Measurements from ENCODE around the gene RAB11FIP5. TPM values are rescaled to one million over a fixed set of nuclear protein-coding genes. Genes with fewer than 3 reads are reported as not detected.
A peak's percentile ranks its signal among the peaks of the same experiment; 100 is the strongest.
"Not testable (repeated sequence)": the region's sequence is repeated elsewhere in the genome, so short reads cannot be mapped to it uniquely, and the experiment has no call there.

RAB11FIP5 gene
- total and polyA plus RNA-seq, 2 donors from 2014 or later = 49.6 to 57.1 TPM

- Histone ChIP-seq H3K4me1 (ENCODE audit: control insufficient read depth in 2 of 3, insufficient read depth in 2 of 3, low read depth in 1 of 3, low read length in 3 of 3) (peaks cover 0 to 41% (median 34%) of the 10 kb centered on the region in 3 donors), H3K36me3 (ENCODE audit: control insufficient read depth in 2 of 3, insufficient read depth in 3 of 3, low read length in 3 of 3) (peaks cover 0 to 12% (median 4%) of the 10 kb centered on the region in 3 donors), H3K4me3 (ENCODE audit: low read length in 3 of 3) (no peak overlapping the region), H3K9me3 (ENCODE audit: control insufficient read depth in 2 of 3, insufficient read depth in 1 of 3, low read length in 3 of 3) (no peaks in the 10 kb centered on the region), H3K27ac (ENCODE audit: low read depth in 2 of 2, low read length in 2 of 2) (no peak overlapping the region), H3K27me3 (ENCODE audit: control insufficient read depth, insufficient read depth, low read length) (no peaks in the 10 kb centered on the region), H3K9ac (ENCODE audit: low read length in 3 of 3) (no peak overlapping the region)
- no peak for DNase-seq
- intact Hi-C loops (cut with DNase I) = no loop called here
- TF ChIP-seq CTCF (IDR thresholded peaks at IDR 0.05; ENCODE audit: borderline replicate concordance, extremely low read depth, insufficient read depth) = no peak
- no peak for FAIRE-seq
Observed at GRCh38 chr2:73100956-73101355, 11.8 kb downstream of the RAB11FIP5 start.

- Histone ChIP-seq H3K9ac (ENCODE audit: low read length in 3 of 3) (peak overlapping the region in 1 of 3 donors; percentile 35), H3K9me3 (ENCODE audit: control insufficient read depth in 2 of 3, insufficient read depth in 1 of 3, low read length in 3 of 3) (no peaks in the 10 kb centered on the region), H3K27me3 (ENCODE audit: control insufficient read depth, insufficient read depth, low read length) (no peaks in the 10 kb centered on the region), H3K4me1 (ENCODE audit: control insufficient read depth in 2 of 3, insufficient read depth in 2 of 3, low read depth in 1 of 3, low read length in 3 of 3) (peaks cover 0 to 48% (median 43%) of the 10 kb centered on the region in 3 donors), H3K4me3 (ENCODE audit: low read length in 3 of 3) (no peak overlapping the region), H3K36me3 (ENCODE audit: control insufficient read depth in 2 of 3, insufficient read depth in 3 of 3, low read length in 3 of 3) (peaks cover 0 to 8% (median 0%) of the 10 kb centered on the region in 3 donors), H3K27ac (ENCODE audit: low read depth in 2 of 2, low read length in 2 of 2) (no peak overlapping the region)
- intact Hi-C loops (cut with DNase I) = no loop called here
- FAIRE-seq (no peak), DNase-seq (peak in 1 of 5 donors; percentile 26)
- no peak for TF ChIP-seq CTCF (IDR thresholded peaks at IDR 0.05; ENCODE audit: borderline replicate concordance, extremely low read depth, insufficient read depth)
Observed at GRCh38 chr2:73099486-73099885, 13.3 kb downstream of the RAB11FIP5 start.

- no peaks in the 10 kb centered on the region for H3K27me3 ChIP-seq (ENCODE audit: control insufficient read depth, insufficient read depth, low read length)
- H3K9ac ChIP-seq (ENCODE audit: low read length in 3 of 3) = no peak overlapping the region
- H3K36me3 ChIP-seq (ENCODE audit: control insufficient read depth in 2 of 3, insufficient read depth in 3 of 3, low read length in 3 of 3) = no peaks in the 10 kb centered on the region
- no peaks in the 10 kb centered on the region for H3K9me3 ChIP-seq (ENCODE audit: control insufficient read depth in 2 of 3, insufficient read depth in 1 of 3, low read length in 3 of 3)
- DNase-seq (peak in 1 of 5 donors; percentile 7), FAIRE-seq (no peak)
- intact Hi-C loops (cut with DNase I) = no loop called here
- H3K27ac ChIP-seq (ENCODE audit: low read depth in 2 of 2, low read length in 2 of 2) = peak overlapping the region in 1 of 2 donors; percentile 34
- H3K4me1 ChIP-seq (ENCODE audit: control insufficient read depth in 2 of 3, insufficient read depth in 2 of 3, low read depth in 1 of 3, low read length in 3 of 3) = peaks cover 0 to 57% (median 53%) of the 10 kb centered on the region in 3 donors
- H3K4me3 ChIP-seq (ENCODE audit: low read length in 3 of 3) = no peak overlapping the region
- no peak for TF ChIP-seq CTCF (IDR thresholded peaks at IDR 0.05; ENCODE audit: borderline replicate concordance, extremely low read depth, insufficient read depth)
Observed at GRCh38 chr2:73095910-73096309, 16.8 kb downstream of the RAB11FIP5 start.

GRCh38 chr2:73093601-73094218 is 19.0 kb downstream of the RAB11FIP5 start:
- peak overlapping the region in 1 of 3 donors; percentile 11 for H3K4me3 ChIP-seq (ENCODE audit: low read length in 3 of 3)
- H3K27ac ChIP-seq (ENCODE audit: low read depth in 2 of 2, low read length in 2 of 2) = peak overlapping the region; percentile 81 to 84
- H3K36me3 ChIP-seq (ENCODE audit: control insufficient read depth in 2 of 3, insufficient read depth in 3 of 3, low read length in 3 of 3); H3K27me3 ChIP-seq (ENCODE audit: control insufficient read depth, insufficient read depth, low read length); intact Hi-C loops (cut with DNase I); H3K9me3 ChIP-seq (ENCODE audit: control insufficient read depth in 2 of 3, insufficient read depth in 1 of 3, low read length in 3 of 3); H3K9ac ChIP-seq (ENCODE audit: low read length in 3 of 3); FAIRE-seq: not testable (repeated sequence)
- peaks cover 2 to 70% (median 65%) of the 10 kb centered on the region in 3 donors for H3K4me1 ChIP-seq (ENCODE audit: control insufficient read depth in 2 of 3, insufficient read depth in 2 of 3, low read depth in 1 of 3, low read length in 3 of 3)
- peak in 2 of 5 donors; percentile 63 to 66 for DNase-seq

Data from kidney (tissue), 14 donors.